Measurements from ENCODE around the gene FLOT1. TPM values are rescaled to one million over a fixed set of nuclear protein-coding genes. Genes with fewer than 3 reads are reported as not detected.
A peak's percentile ranks its signal among the peaks of the same experiment; 100 is the strongest.

The FLOT1 gene
- total RNA-seq, 1 donor from 2014 or later = 32.6 TPM

GRCh38 chr6:30679765-30680535 is 62.5 kb downstream of the FLOT1 start:
- no peak for DNase-seq

DNA sequence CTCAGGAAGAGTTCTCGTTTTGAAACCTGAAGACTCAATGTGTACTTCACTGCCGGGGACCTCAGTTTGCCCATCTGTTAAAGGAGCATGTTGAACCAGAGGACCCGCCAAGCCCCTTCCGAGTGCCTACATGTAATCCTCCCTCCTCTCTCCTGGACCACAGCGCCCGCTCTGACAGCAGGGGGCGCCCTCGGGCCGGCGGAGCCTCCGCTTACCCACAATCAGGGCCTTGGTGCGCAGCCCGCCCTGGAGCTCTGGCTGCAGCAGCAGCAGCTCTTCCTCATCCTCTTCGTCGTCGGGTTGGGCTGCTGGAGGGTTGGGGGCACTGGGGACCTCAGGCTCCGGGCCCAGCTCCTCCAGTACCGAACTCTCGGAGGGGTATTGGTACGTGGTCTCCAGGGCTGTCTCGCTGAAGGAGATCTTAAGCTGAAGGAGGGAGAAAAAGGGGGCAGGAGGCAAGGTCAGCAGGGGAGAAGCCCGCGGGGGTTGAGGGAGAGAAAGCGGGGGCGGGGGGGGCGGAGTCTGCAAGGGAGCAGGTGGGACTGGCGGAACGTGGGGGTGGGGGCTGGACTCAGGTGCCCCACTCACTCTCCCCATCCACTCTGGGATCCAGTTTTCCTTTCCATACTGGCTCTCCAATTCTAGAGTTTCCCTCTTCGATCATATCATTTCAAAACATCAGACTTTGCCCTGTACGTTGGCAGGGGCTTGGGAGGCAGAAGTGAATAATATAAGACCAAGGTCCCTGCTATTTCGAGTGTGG is 63.3 kb downstream of the FLOT1 start:
- peak; percentile 32 for DNase-seq

Small RNA genes within 50 kb of the gene (small RNA-seq; reads per million reads assigned to genes)
- gene RF00019 (ENCODE audit: low replicate concordance) (not detected), gene RN7SL353P (ENCODE audit: low replicate concordance) (not detected)

Other genes starting within 250 kb of the FLOT1 start
- gene GNL1, start 186.2 kb downstream of the FLOT1 start, total RNA-seq = 35.8 TPM
- 6.6 TPM for gene PRR3, start 185.4 kb downstream of the FLOT1 start, total RNA-seq
- gene ABCF1, start 171.2 kb downstream of the FLOT1 start, total RNA-seq = 27.4 TPM
- 15.2 TPM for gene PPP1R10, start 125.4 kb downstream of the FLOT1 start, total RNA-seq
- gene MRPS18B, start 124.8 kb downstream of the FLOT1 start, total RNA-seq = 41.3 TPM
- 7.8 TPM for gene ATAT1, start 115.8 kb downstream of the FLOT1 start, total RNA-seq
- 5.2 TPM for gene C6orf136, start 95.6 kb downstream of the FLOT1 start, total RNA-seq
- 17.9 TPM for gene DHX16, start 69.7 kb downstream of the FLOT1 start, total RNA-seq
- gene PPP1R18, start 56.0 kb downstream of the FLOT1 start, total RNA-seq = 22.2 TPM
- gene NRM, start 51.7 kb downstream of the FLOT1 start, total RNA-seq = 3.6 TPM
- 9.3 TPM for gene MDC1, start 25.4 kb downstream of the FLOT1 start, total RNA-seq
- 296 TPM for gene TUBB, start 22.3 kb downstream of the FLOT1 start, total RNA-seq
- gene IER3, start 1.9 kb upstream of the FLOT1 start, total RNA-seq = 33.0 TPM
- gene DDR1, start 141.8 kb upstream of the FLOT1 start, total RNA-seq = 59.3 TPM
- gene GTF2H4, start 165.5 kb upstream of the FLOT1 start, total RNA-seq = 14.3 TPM
- gene VARS2, start 171.6 kb upstream of the FLOT1 start, total RNA-seq = 11.8 TPM
- gene SFTA2, start 189.5 kb upstream of the FLOT1 start, total RNA-seq = not detected
- not detected for gene MUCL3, start 198.3 kb upstream of the FLOT1 start, total RNA-seq
- not detected for gene MUC21, start 241.0 kb upstream of the FLOT1 start, total RNA-seq